Hematopoietic multipotent progenitor cell (in vitro differentiated cells): ENCODE data around the gene TRAF3. TPM values are rescaled to one million over a fixed set of nuclear protein-coding genes. Genes with fewer than 3 reads are reported as not detected.

Experiments used
- DNase-seq, 3 donors: peaks; one replicate each; pipeline ENCODE4 v3.0.0-alpha.2; 2011 to 2015; ENCODE audit warnings: low read depth in 2 of 3, low spot score in 2 of 3
- total RNA-seq: library from RNA; depleted of rRNA; stranded (reverse); fragments of >200 nt; gene quantifications from one replicate; pipeline ENCODE4 v1.2.3, GENCODE V29; 2012

TRAF3 gene
- total RNA-seq, 1 donor: 10.5 TPM

DNA sequence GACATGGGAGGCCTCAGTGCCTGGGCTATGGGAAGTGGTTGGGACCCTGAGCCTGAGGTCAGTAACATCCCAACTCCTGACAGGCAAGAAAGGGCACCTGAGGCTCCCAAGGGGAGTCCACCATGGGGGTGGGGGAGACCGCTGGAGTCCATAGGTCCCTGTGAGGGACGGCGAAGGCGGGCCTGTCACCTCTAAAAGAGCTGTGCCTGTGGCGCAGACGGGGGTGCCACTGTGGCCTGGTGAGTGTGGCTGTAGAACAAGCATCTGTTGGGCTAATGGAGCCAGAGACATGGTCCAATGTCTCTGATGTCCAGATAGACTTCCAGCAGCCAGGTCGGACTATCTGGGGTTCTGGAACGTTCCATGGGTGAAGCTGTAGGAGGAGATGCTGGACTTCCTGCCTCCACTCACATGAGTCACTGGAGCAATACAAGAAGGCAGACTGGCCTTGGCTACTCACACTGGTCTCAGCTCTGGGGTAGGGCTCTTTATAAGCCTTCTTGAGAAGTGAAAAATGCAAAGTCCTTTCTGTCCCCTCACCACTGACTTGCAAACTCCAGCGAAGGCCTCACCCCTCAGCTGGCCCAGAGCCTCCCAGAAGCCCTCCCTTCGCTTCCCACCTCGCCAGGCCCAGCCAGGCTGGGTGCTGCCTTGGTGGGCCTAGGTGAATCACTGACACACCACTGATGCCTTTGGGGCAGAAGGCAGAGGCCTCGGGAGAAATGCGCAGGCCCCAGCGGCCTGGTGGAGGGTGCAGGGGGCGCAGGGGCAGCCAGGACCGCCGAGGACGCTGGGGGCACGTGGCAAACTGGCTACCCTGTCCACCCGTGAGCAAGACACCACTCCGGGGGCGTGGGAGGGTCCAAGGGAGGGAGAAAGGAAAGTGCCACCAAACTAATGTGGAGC is 1.1 kb upstream of the TRAF3 start:
- DNase-seq: no peak

DNA sequence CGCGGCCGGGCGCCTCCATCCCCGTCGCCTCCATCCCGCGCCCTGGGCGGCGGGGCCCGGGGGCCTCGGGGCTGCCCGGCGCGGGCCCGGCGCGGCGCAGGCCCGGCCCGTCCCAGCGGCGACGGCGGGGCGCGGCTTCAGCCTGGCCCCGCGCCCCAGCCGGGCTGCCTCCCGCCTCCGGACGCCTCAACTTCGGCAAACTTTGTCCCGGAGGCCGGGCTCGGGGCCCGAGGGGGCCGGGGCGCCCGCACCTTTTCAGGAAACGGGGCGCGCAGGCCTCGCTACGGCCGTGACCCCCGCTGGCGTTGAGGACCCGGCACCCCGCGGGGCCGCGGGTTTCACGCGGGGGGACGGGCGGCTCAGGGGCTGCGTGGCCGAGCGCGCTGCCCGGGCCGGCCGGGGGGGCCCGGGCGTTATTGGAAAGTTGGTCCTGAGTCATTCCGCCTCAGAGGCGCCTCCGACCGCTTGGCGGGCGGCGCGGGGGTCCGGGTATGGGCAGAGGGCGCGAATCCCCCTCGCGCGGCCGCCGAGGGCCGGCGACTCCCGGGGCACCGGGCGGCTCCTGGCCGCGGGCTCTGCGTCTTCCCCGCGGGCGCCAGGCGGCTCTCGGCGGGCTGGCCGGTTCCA is 575 bp downstream of the TRAF3 start:
- no peak for DNase-seq

DNA sequence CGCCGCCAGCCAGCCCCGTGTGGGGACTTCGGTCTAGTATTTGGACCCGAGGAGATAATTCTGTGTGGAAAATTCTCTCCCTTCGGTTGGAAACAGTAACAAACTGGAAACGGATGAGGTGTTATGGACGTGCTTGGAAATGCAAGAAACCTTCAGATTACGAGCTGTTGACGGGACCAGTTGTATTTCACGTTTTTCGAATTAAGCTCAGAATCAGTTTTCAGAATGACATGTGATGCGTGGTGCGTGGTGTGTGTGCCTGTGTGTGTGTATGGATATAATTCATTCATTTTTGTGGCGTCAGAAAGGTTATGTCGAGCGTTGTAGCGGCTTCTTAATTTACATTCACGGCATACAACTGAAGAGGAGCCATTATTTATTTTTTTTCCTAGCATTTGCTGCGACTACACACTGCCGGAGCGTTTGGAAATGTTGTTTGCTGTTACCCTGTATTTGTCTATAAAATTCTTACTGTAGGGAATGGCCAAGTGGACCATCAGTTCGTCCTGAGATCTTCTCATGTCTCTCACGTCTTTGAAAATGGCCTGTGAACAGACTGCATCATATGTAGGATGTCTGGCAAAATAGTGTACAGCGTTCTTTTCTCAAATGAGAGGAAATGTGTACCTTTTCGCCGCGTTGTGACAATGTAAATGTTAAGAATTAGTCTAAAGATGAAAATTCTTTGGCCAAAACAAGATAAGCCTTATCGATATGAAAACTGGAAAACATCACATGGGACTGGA is 1.3 kb downstream of the TRAF3 start:
- DNase-seq: peak in 1 of 3 donors; percentile 36

DNA sequence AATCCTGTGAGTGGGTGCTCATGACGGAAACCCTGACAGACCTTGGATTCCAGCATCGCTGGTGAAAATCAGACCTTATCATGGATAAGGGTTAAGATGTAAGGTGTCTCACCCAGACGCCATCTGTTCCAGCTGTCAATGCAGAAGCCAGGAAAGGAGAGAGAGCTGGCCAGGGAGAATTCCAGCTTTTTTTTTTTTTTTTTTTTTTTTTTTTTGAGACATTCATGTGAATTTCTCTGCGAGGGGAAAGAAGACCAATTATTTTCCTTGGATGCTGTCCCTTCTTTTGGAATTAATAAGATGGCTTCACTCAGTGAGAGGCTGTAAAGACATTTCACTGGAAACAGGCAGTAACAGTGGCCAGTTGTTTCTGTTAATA is 1.8 kb downstream of the TRAF3 start:
- DNase-seq: no peak

DNA sequence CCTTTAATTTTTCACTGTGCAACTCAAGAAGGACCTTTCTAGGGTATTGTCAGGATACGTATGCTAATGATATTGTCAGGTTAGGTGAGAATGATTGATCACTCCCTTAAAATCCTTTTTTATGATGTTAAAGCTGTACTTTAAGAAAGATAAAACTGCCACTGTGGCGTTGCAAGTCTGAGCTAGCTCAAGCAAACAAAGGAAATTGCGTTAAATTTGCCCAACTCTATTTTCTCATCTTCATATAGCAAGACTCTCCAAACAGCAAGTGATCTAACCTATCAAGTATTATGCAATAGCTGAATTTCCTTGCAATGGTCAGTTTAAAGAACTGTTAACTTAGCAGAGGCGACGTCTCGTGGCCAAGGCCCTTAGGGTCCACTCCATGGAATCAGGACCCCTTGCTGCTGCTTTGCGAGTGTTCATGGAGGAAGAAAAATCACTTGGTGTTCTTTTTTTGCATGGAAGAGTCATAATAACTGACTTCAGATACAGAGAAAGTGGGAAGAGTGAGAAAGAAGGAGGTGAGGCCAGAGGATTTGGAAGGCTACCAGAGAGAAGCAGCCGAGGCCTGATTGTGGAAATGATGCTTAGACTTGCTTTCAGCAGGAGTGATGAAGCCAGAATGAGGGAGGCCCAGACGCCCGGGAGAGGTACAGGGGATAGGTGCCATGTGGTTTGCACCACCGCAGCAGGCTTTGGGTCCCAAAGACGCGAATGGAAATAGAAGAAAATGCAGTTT is 2.5 kb downstream of the TRAF3 start:
- no peak for DNase-seq

DNA sequence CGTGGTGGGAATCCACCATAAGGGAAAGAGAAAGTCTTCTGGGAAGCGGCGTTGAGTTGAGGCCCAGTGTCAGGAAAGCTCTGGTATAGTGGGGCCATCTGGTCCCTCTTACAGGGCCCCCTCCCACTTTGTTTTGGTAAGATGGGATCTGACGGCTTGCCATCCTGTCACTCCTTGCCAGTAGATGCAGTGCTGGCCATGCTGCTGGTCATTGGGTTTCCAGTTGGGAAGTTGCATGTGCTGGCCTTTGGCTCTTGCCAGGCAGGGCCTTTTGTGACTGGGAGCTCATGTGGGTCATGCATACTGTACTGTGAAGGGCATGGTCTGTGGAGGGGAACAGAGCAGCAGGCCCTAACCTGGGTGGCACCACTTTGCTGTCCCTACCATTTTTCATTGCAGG is 3.8 kb downstream of the TRAF3 start:
- no peak for DNase-seq

DNA sequence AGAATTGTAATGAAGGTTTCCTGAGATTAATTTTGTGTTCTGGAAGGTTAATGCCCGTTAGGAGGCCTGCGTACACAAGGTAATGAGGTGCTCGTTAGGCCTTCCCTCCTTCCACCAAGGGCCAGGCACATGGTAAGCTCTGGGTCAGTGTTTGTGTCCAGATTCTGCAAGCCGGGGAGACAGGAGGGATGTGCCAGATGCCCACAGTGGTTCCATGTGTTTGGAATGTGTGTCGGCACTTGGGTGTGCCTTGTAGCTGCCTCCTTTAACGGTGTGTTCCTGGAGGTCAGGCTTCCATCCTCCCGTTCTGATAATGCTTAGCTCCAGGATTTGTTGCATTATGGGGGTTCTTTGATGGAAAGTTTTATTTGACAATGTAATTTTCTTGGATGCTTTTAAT is 5.7 kb downstream of the TRAF3 start:
- DNase-seq: no peak

DNA sequence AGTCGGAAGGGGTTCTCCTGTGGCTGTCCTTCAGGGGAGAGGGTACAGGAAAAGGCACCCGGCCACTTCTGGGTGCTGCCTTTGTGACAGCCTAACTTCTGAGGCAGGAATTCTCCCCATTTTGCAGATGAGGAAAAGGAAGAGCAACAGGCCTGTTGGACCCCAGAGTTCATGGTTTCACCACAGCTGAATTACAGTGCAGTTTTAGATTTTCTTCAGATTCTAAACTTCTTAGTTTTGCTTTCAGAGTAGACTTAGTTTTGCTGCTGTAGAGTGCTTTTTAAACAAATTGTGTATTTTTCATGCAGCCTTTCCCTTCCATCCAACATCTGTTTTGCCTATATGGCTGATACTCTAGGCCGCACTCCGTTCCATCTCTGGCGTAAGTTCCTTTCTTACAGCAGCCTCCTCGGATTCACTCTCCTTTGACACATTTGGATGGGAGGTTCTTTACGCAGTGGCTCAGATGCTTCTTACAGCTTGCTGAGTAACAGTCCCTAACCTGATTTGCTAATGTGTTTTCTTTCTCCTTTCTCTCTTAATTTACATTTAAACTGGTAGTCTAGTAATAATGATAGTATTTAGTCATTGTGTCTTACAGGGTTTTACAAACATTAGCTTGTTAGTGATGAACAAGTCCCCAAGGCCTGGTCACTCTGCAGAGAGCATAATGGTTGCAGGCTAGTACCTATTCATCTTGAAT is 7.8 kb downstream of the TRAF3 start:
- DNase-seq: no peak

DNA sequence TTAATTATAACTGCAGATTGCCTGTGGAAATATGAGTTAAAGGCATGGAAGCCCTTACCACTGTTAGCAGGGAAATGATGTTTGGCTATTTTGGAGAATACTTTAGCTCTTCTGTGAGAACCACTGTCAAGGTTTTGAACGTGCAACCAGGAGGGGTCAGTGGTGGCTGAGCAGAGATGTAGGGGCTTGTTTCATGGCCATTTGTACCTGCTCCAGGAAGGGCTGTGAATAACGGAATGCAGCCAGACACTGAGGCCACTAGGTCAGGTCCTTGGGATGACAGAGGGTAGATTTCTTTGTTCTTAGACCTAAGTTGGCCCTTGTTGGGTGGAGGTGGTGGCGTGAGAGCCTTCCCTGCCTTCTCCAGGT is 8.3 kb downstream of the TRAF3 start:
- no peak for DNase-seq

DNA sequence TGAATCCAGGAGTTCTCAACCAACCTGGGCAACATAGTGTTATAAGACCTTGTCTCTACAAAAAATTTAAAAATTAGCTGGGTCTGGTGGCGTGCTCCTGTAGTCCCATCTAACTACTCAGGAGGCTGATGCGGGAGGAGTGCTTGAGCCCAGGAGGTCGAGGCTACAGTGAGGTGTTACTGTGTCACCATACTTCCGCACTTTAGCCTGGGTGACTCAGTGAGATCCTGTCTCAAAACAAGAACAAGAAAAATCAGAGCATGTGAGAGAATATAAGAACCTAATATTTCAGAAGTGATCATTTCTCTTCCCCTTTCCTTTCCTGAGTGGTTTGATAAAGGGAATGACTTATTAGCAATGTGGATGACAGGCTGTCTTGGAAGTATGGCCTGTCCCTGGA is 9.5 kb downstream of the TRAF3 start:
- no peak for DNase-seq

DNA sequence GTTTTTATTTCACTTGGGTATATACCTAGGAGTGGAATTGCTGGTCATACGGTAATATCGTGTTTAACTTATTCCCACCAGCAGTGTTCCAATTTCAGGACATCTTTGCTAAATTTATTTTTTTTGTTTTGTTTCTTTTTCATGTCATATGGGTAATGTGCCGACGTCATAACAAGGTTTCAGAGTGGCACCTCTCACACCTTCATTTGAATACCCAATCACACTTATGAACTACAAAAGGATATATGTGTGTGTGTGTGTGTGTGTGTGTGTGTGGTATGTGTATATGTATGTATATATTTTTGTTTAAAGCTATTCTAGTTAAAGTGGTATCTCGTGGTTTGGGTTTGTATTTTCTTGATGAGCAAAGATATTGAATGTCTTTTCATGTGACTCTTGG is 12.1 kb downstream of the TRAF3 start:
- DNase-seq: no peak

DNA sequence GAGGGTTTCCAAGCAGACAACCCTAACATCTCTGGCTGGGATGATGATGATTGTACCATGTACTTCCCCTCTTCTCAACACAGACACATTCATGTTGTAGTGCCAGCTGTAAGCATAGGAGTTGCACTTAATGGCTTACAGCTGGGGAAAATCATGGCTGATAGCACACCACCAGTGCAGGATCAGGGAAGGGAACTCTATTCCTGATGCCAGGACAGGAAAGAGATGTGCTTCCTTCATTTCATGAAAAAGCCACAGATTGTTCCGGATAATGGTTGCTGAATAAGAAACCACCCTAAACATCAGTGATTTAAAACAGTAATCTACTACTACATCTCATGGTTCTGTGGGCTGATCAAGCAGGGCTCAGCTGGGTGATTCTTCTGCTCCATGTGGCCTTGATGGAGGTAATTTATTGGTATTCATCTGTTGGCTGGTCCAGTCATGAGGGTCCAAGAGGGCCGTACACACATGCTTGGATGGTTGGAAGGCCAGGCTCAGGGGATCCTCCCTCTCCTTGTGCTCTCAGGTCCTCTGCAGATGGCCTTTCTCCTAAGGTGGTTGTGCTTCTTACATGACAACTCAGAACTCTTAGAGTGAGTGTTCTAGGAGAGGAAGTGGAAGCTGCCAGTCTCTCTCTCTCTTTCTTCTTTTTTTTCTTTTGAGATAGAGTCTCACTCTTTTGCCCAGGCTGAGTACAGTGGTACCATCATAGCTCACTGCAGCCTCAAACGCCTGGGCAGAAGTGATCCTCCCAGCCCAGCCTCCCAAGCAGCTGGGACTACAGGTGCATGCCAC is 16.5 kb downstream of the TRAF3 start:
- no peak for DNase-seq

DNA sequence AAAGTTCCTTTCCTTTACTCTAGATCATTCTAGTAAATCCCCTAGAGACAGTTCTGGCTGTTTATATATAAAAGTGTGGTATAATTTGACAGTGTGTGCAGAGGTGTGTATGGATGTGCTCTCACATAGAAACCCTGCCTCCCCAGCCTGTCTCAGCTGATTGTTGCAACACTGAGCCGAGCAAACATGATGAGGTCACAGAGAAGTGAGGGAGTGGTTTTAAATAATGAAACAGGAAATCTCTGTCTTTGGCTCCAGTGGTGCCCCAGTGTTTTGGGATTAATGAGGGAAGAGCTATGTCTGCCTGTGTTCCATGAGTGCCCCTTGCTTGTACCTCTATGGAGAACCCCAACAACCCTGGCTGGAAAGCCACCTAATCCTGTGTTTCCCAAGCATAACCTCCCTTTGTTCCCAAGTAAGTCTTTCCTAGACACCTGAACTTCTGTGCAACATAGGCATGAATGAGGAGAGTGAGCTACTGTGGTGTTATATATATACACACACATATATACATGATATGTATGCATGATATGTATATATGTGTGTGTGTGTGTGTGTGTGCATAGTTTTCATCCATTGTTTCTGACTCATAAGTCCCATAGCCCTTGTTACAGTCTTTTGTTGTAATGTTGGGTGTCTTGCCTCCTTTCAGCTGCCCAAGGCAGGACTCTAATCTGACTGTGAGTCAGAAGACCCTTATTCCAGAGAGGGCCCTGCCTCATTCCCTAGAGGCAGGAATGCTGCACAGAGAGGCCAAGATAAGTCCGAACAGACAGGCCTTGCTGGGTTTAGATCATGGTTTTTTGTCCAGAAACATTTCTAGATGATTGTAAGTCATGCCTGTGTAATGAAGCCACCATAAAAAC is 18.0 kb downstream of the TRAF3 start:
- DNase-seq: peak in 2 of 3 donors; percentile 26 to 58

DNA sequence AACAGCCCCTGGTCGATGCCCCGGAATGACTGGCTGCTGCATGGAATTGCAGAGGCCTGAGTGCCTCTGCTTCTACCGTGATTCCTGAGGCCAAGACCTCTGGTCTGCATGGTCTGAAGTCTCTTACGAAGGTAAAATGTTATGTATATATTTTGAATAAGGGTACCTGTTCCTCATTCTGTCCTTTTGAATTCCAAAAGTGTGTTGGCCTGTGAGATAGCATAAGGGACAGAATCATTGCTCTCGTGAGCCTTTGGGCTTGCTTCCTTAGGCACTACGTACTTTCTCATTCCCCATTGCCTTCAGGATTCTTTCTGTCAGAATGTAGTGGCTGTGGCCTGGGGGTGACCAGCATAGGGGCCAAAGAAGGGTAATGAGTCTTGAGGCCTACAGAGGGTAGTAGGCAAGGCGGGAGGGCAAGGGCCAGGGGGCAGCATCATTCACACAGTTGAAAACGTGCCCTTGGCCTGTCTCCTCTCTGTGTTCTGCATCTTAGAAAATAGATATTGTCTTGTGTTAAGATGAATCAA is 19.5 kb downstream of the TRAF3 start:
- DNase-seq: no peak

DNA sequence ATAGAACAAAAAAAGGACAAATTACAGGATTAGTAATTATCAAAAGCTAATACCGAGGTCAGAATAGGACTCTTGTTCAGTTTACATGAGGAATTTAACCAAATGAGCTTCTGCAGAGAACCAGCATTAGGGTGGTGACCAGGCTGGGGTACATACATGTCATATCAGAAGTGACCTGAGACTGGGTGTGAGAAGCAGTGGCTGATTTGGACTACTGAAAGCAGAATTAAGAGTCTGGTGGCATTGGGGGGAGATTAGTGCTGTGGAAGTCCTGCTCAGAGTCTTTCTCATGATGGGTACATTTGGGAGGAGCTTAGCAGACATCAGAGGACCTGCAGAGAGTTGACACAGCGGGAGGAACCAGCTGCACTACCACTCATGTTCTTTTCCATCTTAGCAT is 21.7 kb downstream of the TRAF3 start:
- DNase-seq: no peak

DNA sequence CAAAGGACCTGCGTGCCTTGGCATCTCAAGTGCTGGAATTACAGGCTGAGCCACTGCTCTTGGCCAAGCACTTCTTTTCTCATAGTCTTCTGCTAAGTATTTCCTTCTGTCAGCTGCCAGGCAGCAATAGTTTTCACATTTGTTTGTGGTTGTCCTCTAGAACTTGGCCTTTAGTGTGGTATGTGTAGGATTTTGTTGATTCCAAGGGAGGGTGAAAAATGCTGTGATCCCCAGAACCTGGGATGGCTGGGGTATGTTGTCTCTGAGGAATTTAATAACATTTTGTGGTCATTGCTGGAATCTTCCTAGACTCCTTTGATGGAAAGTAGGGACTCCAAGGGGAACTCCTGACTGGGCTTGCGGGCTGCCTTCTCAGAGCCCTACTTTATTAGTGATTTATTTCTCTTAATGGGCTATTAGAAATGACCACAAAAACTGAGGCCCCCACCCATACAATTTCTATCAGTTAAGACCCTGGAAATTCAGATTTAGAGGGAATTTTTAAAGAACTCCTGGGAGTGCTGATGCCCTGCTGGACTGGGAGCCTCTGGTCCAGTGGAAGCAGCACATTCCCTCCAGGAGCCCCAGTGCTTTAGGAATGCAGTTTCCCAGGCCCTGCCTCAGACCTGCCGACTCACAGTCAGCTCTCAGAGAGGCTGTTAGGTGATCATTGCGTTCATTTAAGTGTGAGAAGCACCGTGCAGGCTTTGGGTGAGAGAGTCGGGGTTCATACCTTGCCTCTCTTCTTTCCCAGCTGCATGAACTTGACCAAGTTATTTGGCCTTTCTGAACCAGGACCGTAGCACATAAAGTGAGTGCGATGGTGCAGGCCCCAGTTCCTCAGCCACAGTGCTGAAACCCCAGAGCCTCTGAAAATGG is 22.7 kb downstream of the TRAF3 start:
- no peak for DNase-seq

DNA sequence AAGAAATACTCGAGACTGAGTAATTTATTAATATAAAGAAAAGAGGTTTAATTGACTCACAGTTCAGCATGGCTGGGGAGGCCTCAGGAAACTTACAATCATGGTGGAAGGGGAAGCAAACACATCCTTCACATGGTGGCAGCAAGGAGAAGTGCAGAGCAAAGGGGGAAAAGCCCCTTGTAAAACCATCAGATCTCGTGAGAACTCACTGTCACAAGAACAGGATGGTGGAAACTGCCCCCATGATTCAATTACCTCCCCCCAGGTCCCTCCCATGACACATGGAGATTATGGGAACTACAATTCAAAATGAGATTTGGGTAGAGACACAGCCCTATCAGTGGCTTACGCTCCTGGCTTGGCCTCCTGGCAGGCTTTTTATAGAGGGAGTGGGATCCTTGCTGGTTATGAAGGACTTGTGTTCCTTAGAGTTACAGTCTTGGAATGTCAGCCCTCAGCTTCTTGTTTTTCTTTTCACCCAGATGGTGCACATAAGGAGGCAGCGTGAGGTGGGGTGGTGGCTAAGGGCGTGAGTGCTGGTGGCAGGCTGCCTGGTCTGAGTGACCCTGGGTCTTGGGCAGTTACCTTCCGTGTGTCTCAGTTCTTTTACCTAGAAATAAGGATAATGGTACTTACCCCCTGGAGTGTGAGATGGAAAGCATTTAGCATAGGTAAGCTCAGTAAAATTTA is 25.7 kb downstream of the TRAF3 start:
- DNase-seq: no peak
